Measurements from ENCODE around the gene LSMEM2.
"Not testable (repeated sequence)": the region's sequence is repeated elsewhere in the genome, so short reads cannot be mapped to it uniquely, and the experiment has no call there.

LSMEM2 gene

GRCh38 chr3:50266017-50266416 lies 12.9 kb upstream of the LSMEM2 start:
- no peak for DNase-seq

DNA sequence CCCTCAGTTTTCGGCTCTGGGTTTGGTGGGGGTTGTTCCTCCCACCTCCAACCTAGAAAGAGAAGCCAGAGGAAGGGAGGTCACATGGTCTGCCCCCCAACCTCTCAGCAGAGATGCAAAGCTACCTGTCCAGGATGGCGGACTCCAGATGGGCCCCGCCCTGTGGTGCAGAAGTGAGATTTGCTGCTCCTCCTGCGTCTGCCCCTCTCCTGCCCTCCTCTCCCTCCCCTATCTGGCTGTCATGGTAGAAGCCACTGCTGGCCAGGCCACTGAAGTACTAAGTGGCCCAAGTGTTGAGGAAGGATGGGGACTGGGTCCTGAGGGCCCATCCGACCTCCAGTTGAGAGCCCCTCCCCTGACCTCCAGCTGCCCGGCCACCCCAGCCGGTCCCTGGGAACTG lies 12.1 kb upstream of the LSMEM2 start:
- no peak for DNase-seq

DNA sequence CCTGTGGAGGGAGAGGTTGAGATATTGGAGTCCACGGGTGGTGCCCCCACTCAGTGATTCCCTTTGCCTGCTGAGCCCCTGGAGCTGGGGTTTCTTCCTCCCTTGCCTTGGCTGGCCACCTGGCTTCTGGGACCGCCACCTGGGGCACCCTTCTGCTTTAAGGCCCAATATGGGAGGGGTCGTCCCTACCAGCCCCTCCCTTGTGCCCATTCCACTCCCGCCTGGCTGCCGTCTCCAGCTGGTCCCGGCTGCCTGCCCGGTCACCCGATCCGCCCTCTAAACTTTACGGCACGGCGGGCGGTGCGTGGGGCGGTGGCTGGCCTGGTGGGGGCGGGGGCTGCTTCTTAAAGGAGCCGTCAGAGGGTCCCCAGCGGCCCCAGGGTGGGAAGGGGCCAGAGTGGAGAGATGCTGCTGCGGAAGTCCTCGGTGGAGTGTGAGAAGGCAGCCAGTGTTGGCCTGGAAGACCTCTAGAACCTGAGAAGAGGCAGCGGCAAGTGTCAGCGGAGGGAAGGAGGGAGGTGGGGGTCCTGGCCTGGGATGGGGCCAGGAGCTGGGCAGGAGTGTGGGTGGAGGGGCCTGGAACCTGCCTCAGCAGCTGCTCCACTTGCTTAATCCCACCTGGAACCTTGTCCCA lies 11.5 kb upstream of the LSMEM2 start:
- DNase-seq = no peak

GRCh38 chr3:50268276-50268675 lies 10.6 kb upstream of the LSMEM2 start:
- no peak for DNase-seq

DNA sequence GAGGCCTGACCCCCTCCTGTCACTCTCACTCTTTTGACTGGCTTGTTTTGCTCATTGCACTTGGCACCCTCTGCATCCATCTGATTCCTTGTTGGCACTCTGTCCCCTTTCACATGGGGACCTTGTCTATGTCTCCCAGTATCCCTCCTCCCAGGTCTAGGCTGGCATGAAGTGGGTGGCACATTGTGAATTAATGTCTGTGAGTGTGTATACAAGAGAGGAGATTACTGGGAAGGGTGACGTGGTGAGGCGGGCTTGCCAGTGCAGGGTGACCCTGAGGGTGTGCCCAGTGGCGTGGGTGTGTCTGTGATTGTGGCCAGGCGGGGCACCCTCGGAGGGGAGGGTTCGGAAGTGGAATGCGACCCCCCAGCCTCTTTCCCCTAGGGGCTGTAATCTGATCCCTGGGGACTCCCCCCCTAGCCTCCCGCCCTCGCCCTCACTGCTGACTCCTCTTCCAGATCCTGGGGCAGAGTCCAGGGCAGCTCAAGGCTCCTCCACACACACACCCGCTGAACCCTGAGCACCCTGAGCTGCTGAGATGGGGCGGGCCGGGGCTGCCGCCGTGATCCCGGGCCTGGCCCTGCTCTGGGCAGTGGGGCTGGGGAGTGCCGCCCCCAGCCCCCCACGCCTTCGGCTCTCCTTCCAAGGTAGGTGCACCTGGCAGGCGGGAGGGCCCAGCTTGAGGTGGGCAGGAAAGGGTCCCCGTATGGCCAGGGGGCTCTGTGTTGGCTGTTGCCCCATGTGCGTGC lies 10.0 kb upstream of the LSMEM2 start, which contains the start of gene SEMA3B:
Gene SEMA3B, plus strand, starts transcription at position 445 of the 749 bp plus-strand sequence. Its CDS starts 94 bp downstream, at position 539.
- DNase-seq = no peak

DNA sequence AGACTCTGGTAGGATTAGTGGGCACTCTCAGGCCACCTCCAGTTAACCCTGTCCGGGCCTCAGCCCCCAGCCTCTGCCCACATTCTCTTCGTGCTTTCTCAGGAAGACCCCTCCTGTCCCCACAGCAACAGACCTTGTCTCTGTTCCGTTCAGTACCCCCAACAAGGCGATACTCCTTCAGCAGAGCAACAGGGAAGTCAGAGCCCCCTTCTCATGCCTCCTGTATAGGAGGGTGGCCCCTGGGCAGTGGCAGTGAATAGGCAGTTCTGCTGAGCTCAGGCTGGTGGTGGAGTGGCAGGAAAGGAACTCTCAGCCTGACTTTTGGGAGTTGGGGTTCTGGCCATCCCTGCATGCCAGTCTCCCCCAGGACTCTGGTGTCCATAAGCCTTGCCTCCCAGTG lies 9.4 kb upstream of the LSMEM2 start:
- no peak for DNase-seq

GRCh38 chr3:50269977-50270413 lies 8.9 kb upstream of the LSMEM2 start:
- no peak for DNase-seq

GRCh38 chr3:50270422-50271224 lies 8.3 kb upstream of the LSMEM2 start:
- DNase-seq = no peak

- DNase-seq = no peak
These were observed 7.5 kb upstream of the LSMEM2 start for GRCh38 chr3:50271314-50271936.

- DNase-seq = not testable (repeated sequence)
These were observed 6.4 kb upstream of the LSMEM2 start for GRCh38 chr3:50272538-50272910.

GRCh38 chr3:50272911-50273688 lies 5.8 kb upstream of the LSMEM2 start:
- DNase-seq = peak; percentile 78

DNA sequence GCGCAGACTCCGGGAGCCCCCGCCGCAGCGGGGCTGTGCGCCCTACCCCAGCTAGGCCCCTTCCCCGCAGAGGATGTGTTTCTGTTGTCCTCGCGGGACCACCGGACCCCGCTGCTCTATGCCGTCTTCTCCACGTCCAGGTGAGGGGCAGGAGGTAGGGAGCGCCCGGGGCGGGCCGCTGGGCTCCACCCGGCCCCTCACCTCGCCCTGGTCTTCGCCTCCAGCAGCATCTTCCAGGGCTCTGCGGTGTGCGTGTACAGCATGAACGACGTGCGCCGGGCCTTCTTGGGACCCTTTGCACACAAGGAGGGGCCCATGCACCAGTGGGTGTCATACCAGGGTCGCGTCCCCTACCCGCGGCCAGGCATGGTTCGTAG lies 5.2 kb upstream of the LSMEM2 start:
- DNase-seq = no peak

DNA sequence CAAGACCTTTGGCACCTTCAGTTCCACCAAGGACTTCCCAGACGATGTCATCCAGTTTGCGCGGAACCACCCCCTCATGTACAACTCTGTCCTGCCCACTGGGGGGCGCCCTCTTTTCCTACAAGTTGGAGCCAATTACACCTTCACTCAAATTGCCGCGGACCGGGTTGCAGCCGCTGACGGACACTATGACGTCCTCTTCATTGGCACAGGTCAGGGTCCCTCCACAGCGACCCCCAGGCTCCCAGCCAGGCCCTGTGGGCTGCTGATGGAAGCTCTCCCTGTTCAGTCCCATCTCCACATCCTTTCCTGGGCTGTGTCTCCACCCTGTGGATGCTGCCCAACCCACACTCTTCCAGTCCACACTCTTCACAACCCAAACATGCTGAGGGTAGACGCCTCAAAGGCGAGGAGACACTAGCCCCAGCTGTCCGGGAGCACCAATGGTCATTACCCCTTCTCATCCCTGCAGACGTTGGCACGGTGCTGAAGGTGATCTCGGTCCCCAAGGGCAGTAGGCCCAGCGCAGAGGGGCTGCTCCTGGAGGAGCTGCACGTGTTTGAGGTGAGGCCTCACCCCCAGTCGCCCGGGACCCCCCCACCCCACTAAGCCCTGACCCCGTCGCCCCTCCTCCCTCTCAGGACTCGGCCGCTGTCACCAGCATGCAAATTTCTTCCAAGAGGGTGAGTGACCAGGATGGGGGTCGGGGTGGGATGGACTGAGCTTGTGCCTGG lies 4.3 kb upstream of the LSMEM2 start:
- peak; percentile 71 for DNase-seq

DNA sequence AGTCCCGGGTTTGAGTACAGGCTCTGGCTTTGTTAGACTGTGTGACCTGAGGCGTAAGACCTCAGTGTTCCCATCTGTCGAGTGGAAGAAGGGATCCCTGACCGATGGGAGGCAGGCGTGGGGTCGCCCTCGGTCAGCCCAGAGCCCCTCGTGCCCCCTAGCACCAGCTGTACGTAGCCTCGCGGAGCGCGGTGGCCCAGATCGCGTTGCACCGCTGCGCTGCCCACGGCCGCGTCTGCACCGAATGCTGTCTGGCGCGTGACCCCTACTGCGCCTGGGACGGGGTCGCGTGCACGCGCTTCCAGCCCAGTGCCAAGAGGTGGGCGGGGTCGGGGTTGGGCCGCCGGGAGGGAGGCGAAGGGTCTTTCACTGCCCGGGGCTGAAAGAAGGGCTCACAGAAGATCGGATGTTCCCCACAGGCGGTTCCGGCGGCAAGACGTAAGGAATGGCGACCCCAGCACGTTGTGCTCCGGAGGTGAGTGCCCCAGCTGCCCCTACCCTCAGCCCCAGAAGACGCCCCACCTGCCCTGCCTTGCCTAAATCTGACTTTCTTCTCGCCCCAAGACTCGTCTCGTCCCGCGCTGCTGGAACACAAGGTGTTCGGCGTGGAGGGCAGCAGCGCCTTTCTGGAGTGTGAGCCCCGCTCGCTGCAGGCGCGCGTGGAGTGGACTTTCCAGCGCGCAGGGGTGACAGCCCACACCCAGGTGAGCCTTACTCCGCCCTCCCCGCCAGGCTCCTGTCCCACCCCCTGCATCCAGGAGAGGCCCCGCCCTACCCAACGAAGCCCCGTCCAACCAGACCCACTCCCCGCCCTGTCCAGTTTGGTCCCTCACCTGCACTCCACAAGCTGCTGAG lies 3.5 kb upstream of the LSMEM2 start:
- no peak for DNase-seq

DNA sequence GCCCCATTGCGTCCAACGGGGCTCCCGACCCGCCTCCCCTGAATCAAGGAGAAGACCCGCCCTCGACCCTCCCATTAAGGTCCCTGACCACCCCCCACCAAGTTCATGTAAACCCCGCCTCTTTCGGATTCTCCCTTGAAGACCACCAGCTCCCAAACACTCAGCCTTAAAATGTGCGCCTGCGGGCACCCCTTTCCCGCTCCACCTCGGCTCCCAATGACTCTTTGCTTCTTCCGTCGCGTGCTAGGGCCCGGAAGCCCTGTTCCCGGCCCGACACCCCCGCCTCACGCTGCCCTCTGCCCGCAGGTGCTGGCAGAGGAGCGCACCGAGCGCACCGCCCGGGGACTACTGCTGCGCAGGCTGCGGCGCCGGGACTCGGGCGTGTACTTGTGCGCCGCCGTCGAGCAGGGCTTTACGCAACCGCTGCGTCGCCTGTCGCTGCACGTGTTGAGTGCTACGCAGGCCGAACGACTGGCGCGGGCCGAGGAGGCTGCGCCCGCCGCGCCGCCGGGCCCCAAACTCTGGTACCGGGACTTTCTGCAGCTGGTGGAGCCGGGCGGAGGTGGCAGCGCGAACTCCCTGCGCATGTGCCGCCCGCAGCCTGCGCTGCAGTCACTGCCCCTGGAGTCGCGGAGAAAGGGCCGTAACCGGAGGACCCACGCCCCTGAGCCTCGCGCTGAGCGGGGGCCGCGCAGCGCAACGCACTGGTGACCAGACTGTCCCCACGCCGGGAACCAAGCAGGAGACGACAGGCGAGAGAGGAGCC lies 2.7 kb upstream of the LSMEM2 start:
- DNase-seq = no peak

- DNase-seq = no peak
These were observed 2.2 kb upstream of the LSMEM2 start for GRCh38 chr3:50276762-50277101.

- DNase-seq = no peak
These were observed 586 bp upstream of the LSMEM2 start for GRCh38 chr3:50278123-50278879.

DNA sequence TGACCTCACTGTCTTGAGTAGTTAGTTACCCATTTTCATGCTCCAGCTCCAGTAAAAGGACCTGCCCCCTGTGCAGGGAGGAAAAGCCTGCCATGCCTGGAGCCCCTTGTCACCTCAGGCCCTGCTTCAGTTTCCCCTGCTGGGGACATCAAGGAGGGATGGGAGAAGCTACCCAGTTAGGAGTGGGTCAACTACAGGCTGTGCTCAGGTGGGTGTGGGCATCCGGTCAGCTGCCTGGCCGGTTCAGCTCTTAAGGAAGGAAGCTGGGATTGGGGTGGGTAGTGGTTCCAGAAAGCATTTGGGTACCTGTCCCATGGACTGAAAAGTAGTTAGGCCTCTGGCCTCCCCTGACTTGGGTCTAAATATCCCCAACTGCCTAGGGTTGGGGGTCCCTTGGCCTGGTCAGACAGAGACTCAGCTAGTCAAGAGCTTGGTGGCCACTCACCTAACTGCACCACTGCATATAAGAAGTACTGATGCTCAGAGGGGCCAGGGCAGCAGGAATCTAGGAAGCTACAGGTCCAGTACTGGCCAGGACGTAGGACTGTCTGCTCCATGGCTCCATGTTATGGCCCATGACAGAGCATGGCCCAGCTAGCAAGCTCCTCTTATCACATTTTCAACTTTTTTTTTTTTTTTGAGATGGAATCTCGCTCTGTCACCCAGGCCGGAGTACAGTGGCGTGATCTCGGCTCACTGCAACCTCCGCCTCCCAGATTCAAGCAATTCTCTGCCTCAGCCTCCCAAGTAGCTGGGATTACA lies 549 bp downstream of the LSMEM2 start:
- no peak for DNase-seq

DNA sequence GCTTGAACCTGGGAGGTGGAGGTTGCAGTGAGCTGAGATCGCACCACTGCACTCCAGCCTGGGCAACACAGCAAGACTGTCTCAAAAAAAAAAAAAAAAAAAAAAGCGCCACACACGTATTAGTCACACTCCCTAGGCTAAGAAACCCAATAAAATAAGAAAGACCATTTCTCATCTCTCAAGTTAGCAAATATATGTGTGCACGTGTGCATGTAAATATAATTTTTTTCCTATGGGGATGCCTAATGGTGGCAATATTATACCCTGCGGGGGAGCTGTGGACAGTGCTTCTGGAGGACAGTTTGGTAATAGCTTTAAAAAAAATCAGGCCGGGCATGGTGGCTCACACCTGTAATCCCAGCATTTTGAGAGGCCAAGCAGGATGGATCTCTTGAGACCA lies 5.2 kb downstream of the LSMEM2 start:
- DNase-seq = not testable (repeated sequence)
